GM23248 (cell line): ENCODE results near the gene LIPT2. TPM values are rescaled to one million over a fixed set of nuclear protein-coding genes. Genes with fewer than 3 reads are reported as not detected.

Source experiments
- DNase-seq: peaks from one replicate; pipeline ENCODE4 v3.0.0-alpha.2; 2015
- H2AFZ ChIP-seq: fragments of 200-600 bp; sonication (generic); 2 replicates; pipeline ENCODE4 v1.6.1; 2016; ENCODE audit warnings: antibody characterized with exemption
- H3F3A ChIP-seq: fragments of 200-600 bp; sonication (generic); 2 replicates; pipeline ENCODE4 v1.6.1; 2016; ENCODE audit warnings: mild to moderate bottlenecking, antibody characterized with exemption, mixed run types; ENCODE audit not compliant: insufficient read depth
- H3K27ac ChIP-seq: fragments of 200-600 bp; sonication (generic); 2 replicates; pipeline ENCODE4 v1.5.1; 2016; ENCODE audit warnings: mild to moderate bottlenecking
- H3K27me3 ChIP-seq: fragments of 200-600 bp; sonication (generic); replicated peaks from 2 replicates; pipeline ENCODE4 v1.6.1; 2016; ENCODE audit warnings: mild to moderate bottlenecking; ENCODE audit not compliant: insufficient read depth
- H3K36me3 ChIP-seq: fragments of 200-600 bp; sonication (generic); 2 replicates; pipeline ENCODE4 v1.6.1; 2016; ENCODE audit warnings: low read depth, mild to moderate bottlenecking
- H3K4me1 ChIP-seq: fragments of 200-600 bp; sonication (generic); 2 replicates; pipeline ENCODE4 v1.6.1; 2016; ENCODE audit warnings: mild to moderate bottlenecking; ENCODE audit not compliant: insufficient read depth
- H3K4me2 ChIP-seq: fragments of 200-600 bp; sonication (generic); one replicate; pipeline ENCODE4 v1.6.1; 2016; ENCODE audit warnings: mild to moderate bottlenecking; ENCODE audit not compliant: unreplicated experiment
- H3K4me3 ChIP-seq: fragments of 200-600 bp; sonication (generic); 2 replicates; pipeline ENCODE4 v1.5.1; 2016; ENCODE audit warnings: mild to moderate bottlenecking
- H3K79me2 ChIP-seq: fragments of 200-600 bp; sonication (generic); 2 replicates; pipeline ENCODE4 v1.6.1; 2016; ENCODE audit warnings: mild to moderate bottlenecking; ENCODE audit not compliant: insufficient read depth
- H3K9ac ChIP-seq: fragments of 200-600 bp; sonication (generic); 2 replicates; pipeline ENCODE4 v1.6.1; 2016; ENCODE audit warnings: mild to moderate bottlenecking
- H3K9me2 ChIP-seq: fragments of 200-600 bp; sonication (generic); 2 replicates; pipeline ENCODE4 v1.6.1; 2016; ENCODE audit warnings: mixed run types, mild to moderate bottlenecking, moderate library complexity; ENCODE audit not compliant: insufficient read depth
- H3K9me3 ChIP-seq: fragments of 200-600 bp; sonication (generic); one replicate; pipeline ENCODE4 v1.6.1; 2017; ENCODE audit warnings: low read depth
- H4K20me1 ChIP-seq: fragments of 200-600 bp; sonication (generic); 2 replicates; pipeline ENCODE4 v1.6.0; 2016; ENCODE audit not compliant: insufficient read depth
- EZH2 ChIP-seq: fragments of 200-600 bp; sonication (generic); IDR thresholded peaks from 2 replicates; pipeline ENCODE4 v1.6.1; 2018; ENCODE audit warnings: antibody characterized with exemption, mild to moderate bottlenecking; ENCODE audit not compliant: insufficient read depth, poor library complexity, severe bottlenecking
- EZH2phosphoT487 ChIP-seq: fragments of 200-600 bp; sonication (generic); IDR thresholded peaks from 2 replicates; pipeline ENCODE4 v1.6.1; 2018; ENCODE audit warnings: antibody characterized with exemption, moderate library complexity, mild to moderate bottlenecking, low read depth; ENCODE audit not compliant: insufficient read depth
- WGBS, 2 experiments: methylation state at CpG; one replicate each; pipeline ENCODE4 v1.1.6; 2015 to 2017; ENCODE audit warnings: low lambda C conversion rate in 2 of 2, low coverage in 1 of 2; ENCODE audit errors: missing lambda C conversion rate in 2 of 2; 5-methylcytosine and 5-hydroxymethylcytosine counted together
- in situ Hi-C: fragments of 300-500 bp; cut with MboI; formaldehyde crosslinking; loops from 2 replicates; pipeline ENCODE4 v1.15.0; 2020
- polyA plus RNA-seq: library from polyadenylated mRNA; unstranded; fragments of >200 nt; fragmentation: Nextera tagmentation; extraction: Ambion mirVana; gene quantifications from 2 replicates; pipeline ENCODE4 v1.2.1, GENCODE V29; 2016
- total RNA-seq: library from RNA; depleted of rRNA; stranded (reverse); fragments of >200 nt; shearing (Covaris generic); gene quantifications from 2 replicates; pipeline ENCODE4 v1.2.3, GENCODE V29; 2014; rRNA removed

The LIPT2 gene
- total RNA-seq (2.1 and 2.4 TPM in 2 replicates), polyA plus RNA-seq (1.5 and 1.6 TPM in 2 replicates)

DNA sequence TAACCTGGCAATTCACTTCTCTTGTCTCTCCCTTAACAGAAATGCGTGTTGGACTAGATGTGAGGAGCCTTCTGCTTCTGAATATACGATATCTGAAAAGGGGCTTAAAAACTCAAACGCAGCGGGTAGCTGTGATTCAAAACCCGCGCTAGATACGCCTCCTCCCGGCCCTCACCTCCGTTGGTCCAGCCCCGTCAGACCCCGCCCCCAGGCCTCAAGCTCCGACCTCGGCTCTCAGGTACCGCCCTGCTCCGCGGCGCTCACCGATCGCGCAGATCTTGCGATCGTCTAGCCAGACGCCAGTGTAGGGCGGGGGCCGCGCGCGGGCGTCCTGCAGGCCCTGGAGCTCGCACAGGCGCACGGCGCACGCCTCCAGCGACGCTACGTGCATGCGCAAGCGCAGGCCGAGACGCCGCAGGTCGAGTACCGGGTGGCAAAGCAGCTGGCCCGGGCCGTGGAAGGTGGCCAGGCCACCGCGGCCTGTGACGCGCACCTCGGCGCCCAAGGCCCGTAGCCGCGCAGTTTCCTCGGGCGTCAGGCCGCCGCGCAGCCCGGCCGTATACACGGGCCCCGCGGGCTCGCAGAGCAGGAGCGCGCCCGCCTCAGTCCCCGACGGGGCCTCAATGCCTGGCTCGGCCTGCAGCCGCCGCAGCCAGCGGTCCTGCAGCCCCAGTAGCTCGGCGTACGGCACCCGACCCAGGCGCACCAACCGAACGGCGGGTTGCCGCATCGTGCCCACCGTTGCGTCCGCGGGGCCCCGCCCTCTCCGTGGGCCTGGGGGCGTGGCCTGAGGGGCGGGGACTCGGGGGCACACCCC is at the start of gene LIPT2:
LIPT2 (minus strand) TSS at position 751 of the 817 bp plus-strand sequence; CDS start at position 730, 21 bp downstream.
- H3K9ac ChIP-seq: peak within 1 kb of the TSS; percentile 83
- no peaks in the 10 kb centered on the region for H3K27me3 ChIP-seq
- H3K36me3 ChIP-seq: no peaks in the 10 kb centered on the region
- no peak for TF ChIP-seq EZH2
- no peak for TF ChIP-seq EZH2phosphoT487
- DNase-seq: peak; percentile 99
- no peaks in the 10 kb centered on the region for H4K20me1 ChIP-seq
- 1% methylated on average over 82 to 87 of the region's 94 CpGs for WGBS, 2 experiments
- H2AFZ ChIP-seq: peak within 1 kb of the TSS; percentile 79
- peak within 1 kb of the TSS; percentile 84 for H3K27ac ChIP-seq
- H3K9me3 ChIP-seq: no peaks in the 10 kb centered on the region
- H3K9me2 ChIP-seq: no peaks in the 10 kb centered on the region
- peaks cover 15% of the 10 kb centered on the region for H3F3A ChIP-seq
- peaks cover 10% of the 10 kb centered on the region for H3K4me1 ChIP-seq
- in situ Hi-C loops: no loop called here
- peak within 1 kb of the TSS; percentile 72 for H3K4me3 ChIP-seq
- H3K4me2 ChIP-seq: peak within 1 kb of the TSS; percentile 79
- H3K79me2 ChIP-seq: no peaks in the 10 kb centered on the region

DNA sequence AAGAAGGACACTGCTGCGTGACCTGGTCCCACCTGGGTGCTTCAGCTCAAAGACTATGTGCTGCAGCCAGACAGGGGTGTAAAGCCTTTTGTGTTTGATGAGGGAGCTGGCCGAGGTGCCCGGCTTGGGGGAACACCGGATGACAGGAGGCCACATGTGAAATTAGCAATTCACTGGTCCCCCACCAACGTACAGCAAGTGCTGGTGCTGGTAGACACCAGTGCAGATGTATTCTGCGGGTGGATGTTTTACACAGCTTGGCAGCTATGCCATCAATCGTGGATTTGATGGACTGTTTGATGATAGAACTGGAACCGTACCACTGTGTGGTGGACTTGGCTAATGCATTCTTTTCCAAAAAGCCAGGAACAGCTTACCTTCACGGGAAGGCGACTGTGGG is 47.9 kb upstream of the LIPT2 start:
- Histone ChIP-seq H3K9ac (no peak overlapping the region), H3K4me1 (no peaks in the 10 kb centered on the region), H3F3A (no peaks in the 10 kb centered on the region), H2AFZ (no peak overlapping the region), H3K27me3 (peaks cover 14% of the 10 kb centered on the region), H3K4me2 (no peak overlapping the region), H3K9me3 (no peaks in the 10 kb centered on the region), H3K36me3 (no peaks in the 10 kb centered on the region), H4K20me1 (no peaks in the 10 kb centered on the region), H3K9me2 (no peaks in the 10 kb centered on the region), H3K4me3 (no peak overlapping the region), H3K27ac (no peak overlapping the region), H3K79me2 (no peaks in the 10 kb centered on the region)
- in situ Hi-C loops: no loop called here
- no peak for DNase-seq
- WGBS, 2 experiments: 55 to 62% methylated on average over 10 of the region's 10 CpGs
- no peak for TF ChIP-seq EZH2phosphoT487
- TF ChIP-seq EZH2: no peak

- H3K9me3 ChIP-seq: no peaks in the 10 kb centered on the region
- H3K27ac ChIP-seq: no peak overlapping the region
- no peak overlapping the region for H2AFZ ChIP-seq
- in situ Hi-C loops: no loop called here
- no peaks in the 10 kb centered on the region for H3K36me3 ChIP-seq
- 76 to 79% methylated on average over 9 of the region's 9 CpGs for WGBS, 2 experiments
- no peak overlapping the region for H3K9ac ChIP-seq
- no peak for TF ChIP-seq EZH2phosphoT487
- TF ChIP-seq EZH2: no peak
- no peak overlapping the region for H3K4me3 ChIP-seq
- no peak for DNase-seq
- H3K4me1 ChIP-seq: no peaks in the 10 kb centered on the region
- no peaks in the 10 kb centered on the region for H4K20me1 ChIP-seq
- H3K9me2 ChIP-seq: no peaks in the 10 kb centered on the region
- H3F3A ChIP-seq: no peaks in the 10 kb centered on the region
- H3K79me2 ChIP-seq: no peaks in the 10 kb centered on the region
- H3K27me3 ChIP-seq: peaks cover 9% of the 10 kb centered on the region
- H3K4me2 ChIP-seq: no peak overlapping the region
Measured at GRCh38 chr11:74540270-74540669, 46.7 kb upstream of the LIPT2 start.

DNA sequence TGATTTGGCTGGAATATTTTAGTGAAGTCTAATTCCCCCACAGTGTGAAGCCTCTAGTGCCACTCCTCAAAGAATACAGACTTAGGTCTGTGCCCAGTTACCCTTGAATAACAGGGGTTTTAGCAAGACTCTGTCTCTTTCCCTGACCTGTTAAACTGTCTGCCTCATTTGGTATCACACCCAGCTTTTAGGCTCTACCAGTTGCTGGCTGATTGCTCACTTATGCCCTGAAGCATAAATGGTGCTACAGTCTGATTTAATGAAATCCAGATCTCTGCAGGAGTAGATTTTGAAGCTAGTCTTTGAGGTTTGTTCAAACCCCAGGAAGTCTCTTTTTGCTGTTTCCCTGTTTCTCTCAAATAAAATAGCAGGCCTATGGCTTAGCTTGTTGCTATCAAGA is 45.2 kb upstream of the LIPT2 start:
- H3K9ac ChIP-seq: no peak overlapping the region
- no peaks in the 10 kb centered on the region for H4K20me1 ChIP-seq
- no peak overlapping the region for H2AFZ ChIP-seq
- no peaks in the 10 kb centered on the region for H3K9me3 ChIP-seq
- TF ChIP-seq EZH2phosphoT487: no peak
- TF ChIP-seq EZH2: no peak
- H3F3A ChIP-seq: no peaks in the 10 kb centered on the region
- no peaks in the 10 kb centered on the region for H3K36me3 ChIP-seq
- H3K4me3 ChIP-seq: no peak overlapping the region
- no peaks in the 10 kb centered on the region for H3K4me1 ChIP-seq
- peak; percentile 44 for DNase-seq
- H3K79me2 ChIP-seq: no peaks in the 10 kb centered on the region
- H3K27ac ChIP-seq: no peak overlapping the region
- peaks cover 4% of the 10 kb centered on the region; the same call in 1 of the 2 replicates for H3K27me3 ChIP-seq
- no peak overlapping the region for H3K4me2 ChIP-seq
- no peaks in the 10 kb centered on the region for H3K9me2 ChIP-seq
- in situ Hi-C loops: no loop called here
